SK-N-SH treated with all-trans-retinoic acid at 6 μM for 48 hours (cell line): ENCODE results near the gene MBTD1.

ENCODE experiments used
- ATAC-seq: fragments of 200-7000 bp; cut with Tn5 transposase; 3 replicates; pipeline ENCODE4 v1.9.1; 2020; ENCODE audit warnings: mild to moderate bottlenecking, moderate library complexity
- ARNTL ChIP-seq: fragments of 450-650 bp; formaldehyde crosslinking; IDR thresholded peaks from 2 replicates; pipeline ENCODE4 v1.5.0; 2020; ENCODE audit warnings: low read depth, mild to moderate bottlenecking, moderate library complexity, borderline replicate concordance
- CSDC2 ChIP-seq: fragments of 250-450 bp; sonication (Bioruptor Pico); IDR thresholded peaks from 2 replicates; pipeline ENCODE4 v1.5.0; 2020; ENCODE audit warnings: mild to moderate bottlenecking, moderate library complexity
- GLIS3 ChIP-seq: fragments of 250-450 bp; sonication (Bioruptor Pico); IDR thresholded peaks from 2 replicates; pipeline ENCODE4 v1.5.0; 2020; ENCODE audit warnings: mild to moderate bottlenecking, moderate library complexity
- ISL1 ChIP-seq: fragments of 250-450 bp; sonication (Bioruptor Pico); IDR thresholded peaks from 2 replicates; pipeline ENCODE4 v2.1.2; 2022; ENCODE audit warnings: mild to moderate bottlenecking, moderate library complexity
- OSR1 ChIP-seq: fragments of 250-450 bp; sonication (Bioruptor Pico); IDR thresholded peaks from 2 replicates; pipeline ENCODE4 v1.8.0; 2022; ENCODE audit warnings: moderate library complexity, mild to moderate bottlenecking, inconsistent platforms
- PPARA ChIP-seq: fragments of 250-450 bp; sonication (Bioruptor Pico); IDR thresholded peaks from 2 replicates; pipeline ENCODE4 v1.5.0; 2020; ENCODE audit warnings: mild to moderate bottlenecking, borderline replicate concordance
- SNAI2 ChIP-seq: fragments of 250-450 bp; sonication (Bioruptor Pico); IDR thresholded peaks from 2 replicates; pipeline ENCODE4 v1.5.0; 2020; ENCODE audit warnings: mild to moderate bottlenecking, moderate library complexity
- TCF4 ChIP-seq: fragments of 250-450 bp; sonication (Bioruptor Pico); IDR thresholded peaks from 2 replicates; pipeline ENCODE4 v1.8.0; 2021; ENCODE audit warnings: mild to moderate bottlenecking, moderate library complexity, borderline replicate concordance
- TOX ChIP-seq: fragments of 250-450 bp; sonication (Bioruptor Pico); IDR thresholded peaks from 2 replicates; pipeline ENCODE4 v1.8.0; 2021; ENCODE audit warnings: mild to moderate bottlenecking, moderate library complexity, borderline replicate concordance
- TSHZ2 ChIP-seq: fragments of 250-450 bp; sonication (Bioruptor Pico); IDR thresholded peaks from 2 replicates; pipeline ENCODE4 v1.5.0; 2020; ENCODE audit warnings: mild to moderate bottlenecking, moderate library complexity
- ZC3H10 ChIP-seq: fragments of 250-450 bp; sonication (Bioruptor Pico); IDR thresholded peaks from 2 replicates; pipeline ENCODE4 v1.5.1; 2021; ENCODE audit warnings: mild to moderate bottlenecking, moderate library complexity
- ZFP3 ChIP-seq: fragments of 250-450 bp; sonication (Bioruptor Pico); IDR thresholded peaks from 2 replicates; pipeline ENCODE4 v1.5.0; 2020; ENCODE audit warnings: mild to moderate bottlenecking, moderate library complexity
- ZFP30 ChIP-seq: fragments of 450-650 bp; formaldehyde crosslinking; IDR thresholded peaks from 2 replicates; pipeline ENCODE4 v1.5.0; 2022; ENCODE audit warnings: mild to moderate bottlenecking, moderate library complexity
- ZNF565 ChIP-seq: fragments of 450-650 bp; formaldehyde crosslinking; conservative IDR thresholded peaks from 2 replicates; pipeline ENCODE4 v1.5.0; 2020; ENCODE audit warnings: low read depth, mild to moderate bottlenecking, moderate library complexity
- ZNF70 ChIP-seq: fragments of 450-650 bp; formaldehyde crosslinking; IDR thresholded peaks from 2 replicates; pipeline ENCODE4 v1.5.0; 2020; ENCODE audit warnings: mild to moderate bottlenecking, moderate library complexity
- TF ChIP-seq, protein P1 (sequence below): fragments of 250-450 bp; sonication (Bioruptor Pico); IDR thresholded peaks from 2 replicates; pipeline ENCODE4 v1.8.0; 2021; ENCODE audit warnings: low read depth, mild to moderate bottlenecking, moderate library complexity, borderline replicate concordance

Gene MBTD1

GRCh38 chr17:51261024-51261963, 1.4 kb upstream of the MBTD1 start:
- peak; percentile 5 for ATAC-seq
- TF ChIP-seq GLIS3 (CRISPR knock-in tag) (no peak), TSHZ2 (0 out of 2 replicates have a peak, but pooled peaks have one; percentile 8)

DNA sequence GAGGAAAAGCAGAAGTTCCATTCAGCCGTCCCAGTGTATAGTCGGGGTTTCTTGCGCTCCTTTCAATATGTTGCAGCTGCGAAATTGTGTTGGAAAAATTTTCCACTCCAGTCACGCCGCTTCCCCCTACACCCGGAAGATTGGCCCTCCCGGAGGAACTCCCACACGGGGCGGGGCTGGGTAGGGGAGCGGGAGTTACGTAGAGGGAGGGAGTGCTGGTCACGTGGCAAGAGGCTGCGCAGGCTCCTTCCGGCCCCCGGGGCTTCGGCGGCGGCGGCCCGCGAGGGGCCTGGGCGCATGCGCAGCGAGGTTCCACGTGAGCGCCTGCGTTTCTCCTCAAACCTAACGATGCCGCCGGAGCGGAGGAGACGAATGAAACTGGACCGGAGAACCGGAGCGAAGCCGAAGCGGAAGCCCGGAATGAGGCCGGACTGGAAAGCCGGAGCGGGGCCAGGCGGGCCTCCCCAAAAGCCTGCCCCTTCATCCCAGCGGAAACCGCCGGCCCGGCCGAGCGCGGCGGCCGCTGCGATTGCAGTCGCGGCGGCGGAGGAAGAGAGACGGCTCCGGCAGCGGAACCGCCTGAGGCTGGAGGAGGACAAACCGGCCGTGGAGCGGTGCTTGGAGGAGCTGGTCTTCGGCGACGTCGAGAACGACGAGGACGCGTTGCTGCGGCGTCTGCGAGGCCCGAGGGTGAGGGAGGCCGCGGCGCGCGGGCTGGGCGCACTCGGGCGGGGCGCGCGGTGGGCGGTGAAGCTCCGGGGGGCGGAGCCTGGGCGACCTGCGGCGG, 581 bp upstream of the MBTD1 start, which contains the start of gene UTP18:
TSS of gene UTP18 (plus strand) at position 310 of the 787 bp plus-strand sequence. CDS start at position 349, 39 bp downstream.
- peak; percentile 88 for ATAC-seq
- TF ChIP-seq ZFP3 (CRISPR knock-in tag) = peak; percentile 56
- TF ChIP-seq CSDC2 = 0 out of 2 replicates have a peak, but pooled peaks have one; percentile 62
- TF ChIP-seq, protein P1, sequence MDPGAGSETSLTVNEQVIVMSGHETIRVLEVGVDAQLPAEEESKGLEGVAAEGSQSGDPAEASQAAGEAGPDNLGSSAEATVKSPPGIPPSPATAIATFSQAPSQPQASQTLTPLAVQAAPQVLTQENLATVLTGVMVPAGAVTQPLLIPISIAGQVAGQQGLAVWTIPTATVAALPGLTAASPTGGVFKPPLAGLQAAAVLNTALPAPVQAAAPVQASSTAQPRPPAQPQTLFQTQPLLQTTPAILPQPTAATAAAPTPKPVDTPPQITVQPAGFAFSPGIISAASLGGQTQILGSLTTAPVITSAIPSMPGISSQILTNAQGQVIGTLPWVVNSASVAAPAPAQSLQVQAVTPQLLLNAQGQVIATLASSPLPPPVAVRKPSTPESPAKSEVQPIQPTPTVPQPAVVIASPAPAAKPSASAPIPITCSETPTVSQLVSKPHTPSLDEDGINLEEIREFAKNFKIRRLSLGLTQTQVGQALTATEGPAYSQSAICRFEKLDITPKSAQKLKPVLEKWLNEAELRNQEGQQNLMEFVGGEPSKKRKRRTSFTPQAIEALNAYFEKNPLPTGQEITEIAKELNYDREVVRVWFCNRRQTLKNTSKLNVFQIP (CRISPR knock-in tag) = peak; percentile 48; the same call in 1 of the 2 replicates
- no peak for TF ChIP-seq ZFP30
- TF ChIP-seq TSHZ2 = 0 out of 2 replicates have a peak, but pooled peaks have one; percentile 16
- no peak for TF ChIP-seq GLIS3 (CRISPR knock-in tag)
- peak; percentile 78 for TF ChIP-seq ARNTL (CRISPR knock-in tag)
- no peak for TF ChIP-seq ZC3H10 (CRISPR knock-in tag)
- TF ChIP-seq ZNF70 (CRISPR knock-in tag) = 0 out of 2 replicates have a peak, but pooled peaks have one; percentile 24

- no peak for TF ChIP-seq TOX (CRISPR knock-in tag)
- no peak for TF ChIP-seq ZNF70 (CRISPR knock-in tag)
- no peak for ATAC-seq
Observed at GRCh38 chr17:51258756-51259563, 889 bp downstream of the MBTD1 start.

- TF ChIP-seq ZFP30 = no peak
- no peak for TF ChIP-seq TSHZ2
- no peak for TF ChIP-seq ZNF565 (CRISPR knock-in tag)
- TF ChIP-seq ISL1 (CRISPR knock-in tag) = no peak
- TF ChIP-seq CSDC2 = no peak
- TF ChIP-seq PPARA = no peak
- no peak for TF ChIP-seq SNAI2 (CRISPR knock-in tag)
- TF ChIP-seq TCF4 (CRISPR knock-in tag) = no peak
- TF ChIP-seq ARNTL (CRISPR knock-in tag) = no peak
- no peak for TF ChIP-seq OSR1
- no peak for TF ChIP-seq ZFP3 (CRISPR knock-in tag)
- no peak for ATAC-seq
Observed at GRCh38 chr17:51257150-51258081, 2.4 kb downstream of the MBTD1 start.
